KOPT-K1 (cell line): Measurements from ENCODE around the gene METTL22.

ENCODE experiments used
- H3K27ac ChIP-seq: fragments of 200-600 bp; sonication (generic); 2 replicates; pipeline ENCODE4 v1.5.1; 2016; ENCODE audit warnings: antibody characterized with exemption, mild to moderate bottlenecking, low read depth, low read length; ENCODE audit not compliant: poor library complexity, severe bottlenecking
- H3K36me3 ChIP-seq: fragments of 200-600 bp; sonication (generic); 2 replicates; pipeline ENCODE4 v1.5.1; 2017; ENCODE audit warnings: antibody characterized with exemption, mild to moderate bottlenecking, low read length, moderate library complexity; ENCODE audit not compliant: insufficient read depth
- H3K9me3 ChIP-seq: fragments of 200-600 bp; sonication (generic); 2 replicates; pipeline ENCODE4 v1.5.1; 2017; ENCODE audit warnings: antibody characterized with exemption, low read length, mild to moderate bottlenecking; ENCODE audit not compliant: insufficient read depth, poor library complexity, severe bottlenecking

The METTL22 gene

GRCh38 chr16:8588682-8589056 is 32.8 kb upstream of the METTL22 start:
- H3K36me3 ChIP-seq: no peaks in the 10 kb centered on the region
- H3K9me3 ChIP-seq: no peaks in the 10 kb centered on the region
- no peak overlapping the region for H3K27ac ChIP-seq

DNA sequence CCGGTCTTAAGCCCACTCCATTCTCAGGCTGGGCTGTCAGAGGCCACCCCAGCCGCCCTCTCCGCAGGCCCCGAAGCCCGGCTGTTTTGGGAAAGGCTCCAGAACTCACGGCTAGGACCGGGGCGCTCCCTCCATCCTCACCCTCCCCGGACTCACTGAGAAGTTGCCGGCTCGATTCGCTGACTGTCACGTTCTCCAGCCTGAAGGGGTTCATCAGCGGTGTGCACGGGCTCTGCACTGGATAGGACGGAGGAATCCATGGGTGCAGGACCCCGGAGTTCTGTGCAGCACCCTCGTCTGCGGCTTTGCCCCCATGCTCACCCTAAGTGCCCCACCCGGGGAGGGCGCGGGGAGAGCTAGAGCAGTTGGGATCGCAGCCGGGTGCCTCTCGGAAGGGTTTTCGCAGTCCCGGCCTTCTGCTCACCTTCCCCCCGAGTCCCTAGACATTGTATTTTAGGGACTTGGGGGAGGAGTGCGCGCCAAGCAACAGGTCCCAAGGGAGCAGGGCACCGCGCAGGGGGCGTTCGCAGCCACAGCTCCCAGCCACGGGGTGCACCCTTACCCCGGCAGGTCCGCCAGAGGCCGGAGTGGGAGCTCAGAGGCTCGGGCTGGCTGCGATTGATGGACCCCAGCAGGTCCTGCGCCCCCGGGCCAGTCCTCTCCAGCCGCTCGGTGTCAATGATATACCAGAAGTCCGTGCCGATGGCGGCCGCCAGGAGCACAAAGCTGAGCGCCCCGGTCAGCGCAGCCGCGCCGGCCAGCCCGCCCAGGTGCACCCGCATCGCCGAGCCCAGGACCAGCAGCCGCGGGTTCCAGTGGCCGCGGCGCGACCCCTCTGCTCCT is 32.2 kb upstream of the METTL22 start:
- no peaks in the 10 kb centered on the region for H3K9me3 ChIP-seq
- H3K36me3 ChIP-seq: no peaks in the 10 kb centered on the region
- no peak overlapping the region for H3K27ac ChIP-seq

DNA sequence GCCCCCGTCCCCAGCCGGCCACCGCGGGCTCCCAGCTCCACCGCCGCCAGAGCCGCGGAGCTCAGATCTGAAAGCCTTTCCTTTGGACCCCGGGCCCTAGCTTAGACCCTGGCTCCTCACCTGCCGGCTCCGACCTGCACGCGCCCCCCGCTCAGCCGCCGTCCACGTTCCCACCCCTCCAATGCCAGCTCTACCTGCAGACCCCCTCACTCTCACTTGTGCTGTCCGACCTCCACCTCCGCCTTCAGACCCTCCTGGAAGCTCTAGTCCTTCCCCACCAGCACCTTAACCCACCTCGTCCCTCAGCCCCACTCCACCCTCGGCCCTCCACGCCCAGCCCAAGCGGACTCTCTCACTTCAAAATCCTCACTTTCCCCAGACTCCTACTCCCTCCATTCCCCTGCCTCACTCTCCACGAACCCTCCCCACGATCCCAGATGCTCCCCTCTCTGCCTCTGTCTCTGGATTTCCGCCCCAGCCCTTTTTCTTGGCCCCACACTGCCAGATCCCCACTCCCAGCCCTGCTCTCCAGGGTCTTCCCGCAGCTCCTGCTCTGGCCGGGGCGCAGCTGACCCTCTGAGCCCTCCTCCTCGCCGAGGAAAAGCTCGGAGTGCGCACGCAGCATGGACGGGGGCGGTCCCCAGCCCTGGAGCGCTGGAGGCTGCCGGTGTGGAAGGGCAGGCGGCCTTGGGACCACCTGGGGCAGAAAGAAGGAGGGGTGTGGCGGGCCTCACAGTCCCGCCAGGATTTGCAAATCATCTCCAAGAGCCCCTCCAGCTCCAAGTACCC is 31.4 kb upstream of the METTL22 start, which contains the start of gene TMEM114:
Gene TMEM114 (minus strand): TSS at position 612 of the 789 bp plus-strand sequence. CDS start 673 bp downstream, outside the sequence.
- H3K9me3 ChIP-seq: no peaks in the 10 kb centered on the region
- no peaks in the 10 kb centered on the region for H3K36me3 ChIP-seq
- no peak within 1 kb of the TSS for H3K27ac ChIP-seq

DNA sequence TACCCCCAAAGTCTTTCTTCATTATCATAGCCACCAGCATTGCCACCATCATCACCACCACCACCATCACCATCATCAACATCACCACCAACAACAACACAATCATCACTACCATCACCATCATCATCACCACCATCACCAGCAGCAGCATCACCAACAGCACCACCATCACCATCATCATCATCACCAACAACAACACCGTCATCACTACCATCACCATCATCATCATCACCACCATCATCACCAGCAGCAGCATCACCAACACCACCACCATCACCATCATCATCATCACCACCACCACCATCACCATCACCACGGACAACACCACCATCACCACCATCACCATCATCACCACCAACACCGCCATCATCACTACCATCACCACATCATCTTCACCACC is 30.7 kb upstream of the METTL22 start:
- H3K9me3 ChIP-seq: no peaks in the 10 kb centered on the region
- no peak overlapping the region for H3K27ac ChIP-seq
- no peaks in the 10 kb centered on the region for H3K36me3 ChIP-seq

DNA sequence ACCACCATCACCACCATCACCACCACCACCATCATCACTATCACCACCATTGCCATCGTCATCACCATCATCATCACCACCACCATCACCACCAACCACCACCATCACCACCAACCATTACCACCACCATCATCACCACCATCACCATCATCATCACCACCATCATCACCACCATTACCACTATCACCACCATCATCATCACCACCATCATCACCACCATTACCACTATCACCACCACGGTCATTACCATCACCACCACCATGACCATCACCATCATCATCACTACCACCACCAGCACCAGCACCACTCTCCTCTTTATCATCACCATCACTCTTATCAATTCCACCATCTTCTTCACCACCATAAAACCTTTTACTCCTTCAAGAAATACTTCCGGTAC is 30.0 kb upstream of the METTL22 start:
- H3K9me3 ChIP-seq: peaks cover 2% of the 10 kb centered on the region

GRCh38 chr16:8594149-8594666 is 27.3 kb upstream of the METTL22 start:
- no peaks in the 10 kb centered on the region for H3K36me3 ChIP-seq
- H3K9me3 ChIP-seq: peaks cover 7% of the 10 kb centered on the region
- H3K27ac ChIP-seq: no peak overlapping the region

More for the DNA sequence above, 30.0 kb upstream of the METTL22 start:
- H3K36me3 ChIP-seq: no peaks in the 10 kb centered on the region
- H3K27ac ChIP-seq: no peak overlapping the region

DNA sequence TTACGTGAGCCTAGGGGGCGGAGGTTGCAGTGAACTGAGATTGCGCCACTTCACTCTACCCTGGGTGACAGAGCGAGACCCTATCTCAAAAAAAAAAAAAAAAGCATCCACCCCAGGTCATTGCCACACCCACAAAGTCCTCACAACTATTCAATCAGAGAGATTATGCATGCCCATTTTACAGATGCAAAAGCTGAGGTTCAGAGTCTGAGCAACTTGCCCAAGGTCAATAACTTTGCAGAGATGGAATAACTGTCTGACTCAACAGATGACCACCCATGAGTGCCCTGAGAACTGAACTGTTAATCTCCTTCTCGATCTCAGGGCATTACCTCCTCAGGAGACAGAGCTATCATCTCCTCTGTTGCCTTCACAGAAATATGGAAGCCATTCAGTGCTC is 25.7 kb upstream of the METTL22 start:
- Histone ChIP-seq H3K27ac (no peak overlapping the region), H3K9me3 (peaks cover 7% of the 10 kb centered on the region), H3K36me3 (no peaks in the 10 kb centered on the region)

GRCh38 chr16:8596581-8596980 is 24.9 kb upstream of the METTL22 start:
- Histone ChIP-seq H3K36me3 (no peaks in the 10 kb centered on the region), H3K27ac (no peak overlapping the region), H3K9me3 (peaks cover 7% of the 10 kb centered on the region)

DNA sequence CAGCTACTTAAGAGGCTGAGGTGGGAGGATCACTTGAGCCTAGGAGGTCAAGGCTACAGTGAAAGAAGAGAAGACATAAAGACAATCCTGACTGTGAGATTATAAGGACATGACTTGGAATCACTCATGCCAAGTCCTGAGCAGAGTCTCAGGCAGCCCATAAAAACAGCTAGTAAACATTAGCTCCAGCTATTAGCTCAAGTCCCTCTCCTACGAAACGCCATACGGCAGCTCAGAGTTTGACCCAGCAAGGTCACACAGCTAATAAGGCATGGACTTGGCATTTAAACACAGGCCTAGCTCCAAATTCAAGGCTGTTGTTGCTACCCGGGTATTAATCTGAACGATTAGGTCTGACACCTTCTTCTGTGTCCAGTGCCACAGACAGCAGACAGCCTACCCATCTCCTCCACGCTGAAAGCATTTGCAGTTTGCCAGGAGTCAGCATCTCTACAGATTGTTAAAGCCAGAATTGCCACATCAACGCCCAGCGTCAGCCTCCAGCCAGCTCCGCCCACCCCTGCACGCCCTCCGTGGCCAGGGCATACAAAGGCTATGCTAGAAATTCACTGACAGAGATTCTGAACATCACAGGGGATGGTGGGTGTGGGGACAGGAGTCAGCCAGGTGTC is 21.2 kb upstream of the METTL22 start:
- Histone ChIP-seq H3K27ac (no peak overlapping the region), H3K36me3 (no peaks in the 10 kb centered on the region), H3K9me3 (peaks cover 7% of the 10 kb centered on the region)

- no peaks in the 10 kb centered on the region for H3K9me3 ChIP-seq
- no peaks in the 10 kb centered on the region for H3K36me3 ChIP-seq
- no peak overlapping the region for H3K27ac ChIP-seq
Observed at GRCh38 chr16:8605554-8605953, 15.9 kb upstream of the METTL22 start.

GRCh38 chr16:8607214-8607613 is 14.3 kb upstream of the METTL22 start:
- Histone ChIP-seq H3K27ac (no peak overlapping the region), H3K9me3 (no peaks in the 10 kb centered on the region), H3K36me3 (no peaks in the 10 kb centered on the region)

DNA sequence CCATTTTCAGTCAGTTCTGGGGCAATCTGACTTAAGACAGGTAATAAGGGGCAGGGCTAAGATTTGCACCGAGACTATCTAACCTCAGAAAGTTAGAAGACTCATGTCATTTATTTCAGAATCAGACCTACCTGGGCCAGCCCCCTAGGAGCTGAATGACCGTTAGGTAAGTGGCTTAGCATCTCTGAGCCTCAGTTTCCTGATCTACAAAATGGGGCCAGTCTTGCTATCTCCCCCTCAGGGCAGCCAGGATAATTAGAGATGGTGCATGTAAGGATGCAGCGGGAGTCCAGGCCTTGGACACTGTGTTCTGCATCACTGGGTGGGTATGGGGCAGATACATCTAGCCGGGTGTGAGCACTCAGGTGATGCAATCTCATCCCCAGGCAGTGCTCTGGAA is 10.4 kb upstream of the METTL22 start:
- H3K36me3 ChIP-seq: no peaks in the 10 kb centered on the region
- no peaks in the 10 kb centered on the region for H3K9me3 ChIP-seq
- H3K27ac ChIP-seq: no peak overlapping the region

DNA sequence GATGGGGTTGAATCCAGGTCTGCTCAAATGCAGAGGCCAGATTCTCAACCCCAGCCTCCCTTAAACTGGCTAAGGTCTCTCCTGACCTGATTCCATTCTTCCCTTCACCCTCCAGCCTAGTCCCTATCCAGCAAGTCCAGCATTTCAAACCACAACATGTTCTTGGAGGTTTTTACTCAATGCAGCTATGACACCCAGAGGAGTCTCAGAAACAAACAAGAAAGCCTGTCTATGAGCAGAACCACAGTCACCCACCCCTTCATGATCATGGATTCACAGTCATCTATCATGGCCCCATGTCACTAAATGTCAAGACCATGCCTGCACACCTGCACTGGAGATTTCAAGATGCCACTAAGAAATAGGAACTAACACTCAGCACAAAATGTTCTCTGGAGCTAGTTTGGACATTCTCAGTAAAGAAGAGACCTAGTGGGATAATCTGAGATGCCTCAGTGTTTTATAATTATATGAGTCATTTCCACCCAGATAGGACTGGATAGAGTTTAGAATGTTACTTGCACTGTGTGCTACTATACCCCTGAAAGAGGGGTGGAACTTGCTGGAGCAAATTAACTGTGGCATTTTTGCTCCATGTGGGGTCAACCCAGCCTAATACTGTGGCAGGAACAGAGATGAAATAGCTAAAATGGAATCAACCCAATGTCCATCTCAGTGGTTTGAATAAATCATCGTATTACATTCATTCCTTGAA is 9.5 kb upstream of the METTL22 start:
- Histone ChIP-seq H3K36me3 (no peaks in the 10 kb centered on the region), H3K27ac (no peak overlapping the region)

DNA sequence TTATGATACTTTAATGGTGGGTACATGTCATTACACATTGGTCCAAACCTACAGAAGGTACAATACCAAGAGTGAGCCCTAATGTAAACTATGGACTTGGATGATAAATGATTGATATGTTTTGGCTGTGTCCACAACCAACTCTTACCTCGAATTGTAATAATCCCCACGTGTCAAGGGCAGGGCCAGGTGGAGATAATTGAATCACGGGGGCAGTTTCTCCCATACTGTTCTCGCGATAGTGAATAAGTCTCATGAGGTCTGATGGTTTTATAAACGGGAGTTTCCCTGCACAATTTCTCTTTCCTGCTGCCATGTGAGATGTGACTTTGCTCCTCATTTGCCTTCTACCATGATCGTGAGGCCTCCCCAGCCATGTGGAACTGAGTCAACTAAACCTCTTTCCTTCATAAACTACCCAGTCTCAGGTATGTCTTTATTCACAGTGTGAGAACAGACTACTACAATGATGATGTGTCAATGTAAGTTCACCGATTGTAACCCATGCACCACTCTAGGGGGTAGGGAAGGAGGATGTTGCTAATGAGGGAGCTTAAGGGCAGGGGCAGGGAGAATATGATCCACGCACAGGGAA is 7.0 kb upstream of the METTL22 start:
- no peaks in the 10 kb centered on the region for H3K36me3 ChIP-seq
- H3K9me3 ChIP-seq: no peaks in the 10 kb centered on the region
- H3K27ac ChIP-seq: no peak overlapping the region

More for the DNA sequence above, 9.5 kb upstream of the METTL22 start:
- no peaks in the 10 kb centered on the region for H3K9me3 ChIP-seq
